ENCODE measurements around the gene NUB1. TPM values are rescaled to one million over a fixed set of nuclear protein-coding genes. Genes with fewer than 3 reads are reported as not detected.

NUB1 gene
- polyA plus RNA-seq, 1 donor (not counting 4 experiments of a cell fraction or from before 2014, with no cell fraction given) = 34.6 TPM

DNA sequence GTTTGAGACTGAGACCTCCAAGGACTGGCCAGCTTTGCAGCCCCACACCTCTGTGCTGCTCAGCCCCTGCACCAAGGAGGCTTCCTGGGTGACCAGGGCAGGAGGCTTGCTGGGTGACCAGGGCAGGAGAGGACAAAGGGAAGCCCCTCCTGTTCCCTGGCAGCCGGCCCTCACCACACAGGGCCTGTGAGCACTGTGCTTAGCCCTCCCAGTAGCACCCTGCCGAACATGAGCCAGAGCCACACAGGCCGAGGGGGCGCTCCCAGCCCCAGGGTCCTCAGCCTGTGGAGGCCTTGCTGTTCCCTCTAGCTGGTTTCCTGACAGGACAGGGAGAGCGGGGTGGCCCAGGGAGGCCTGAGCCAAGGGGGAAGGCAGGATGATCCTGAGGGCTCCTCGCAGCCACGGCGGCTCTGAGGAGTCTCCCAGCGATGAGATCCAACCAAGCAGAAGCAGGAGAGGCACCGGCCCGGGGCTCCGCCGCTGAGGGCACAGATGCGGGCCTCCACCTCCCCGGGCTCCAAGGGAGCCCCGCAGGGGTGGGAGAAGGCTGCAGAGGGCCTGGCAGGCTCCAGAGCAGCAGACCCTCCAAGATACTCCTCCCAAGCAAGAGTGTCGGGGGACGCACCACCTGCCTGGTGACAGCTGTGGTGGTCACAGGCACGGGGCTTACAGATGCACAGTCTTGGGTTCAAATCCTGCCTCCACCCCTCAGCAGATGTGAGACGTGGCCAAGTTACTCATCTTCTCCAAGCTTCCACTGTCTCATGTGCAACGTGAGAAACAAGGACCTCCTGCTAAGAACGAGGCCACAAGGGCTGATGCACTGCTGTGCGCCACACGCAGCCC lies 45.8 kb downstream of the NUB1 start:
- H4K20me1 ChIP-seq (ENCODE audit: control insufficient read depth, extremely low read depth, insufficient read depth, low read length) = no peaks in the 10 kb centered on the region
- TF ChIP-seq, protein P1, sequence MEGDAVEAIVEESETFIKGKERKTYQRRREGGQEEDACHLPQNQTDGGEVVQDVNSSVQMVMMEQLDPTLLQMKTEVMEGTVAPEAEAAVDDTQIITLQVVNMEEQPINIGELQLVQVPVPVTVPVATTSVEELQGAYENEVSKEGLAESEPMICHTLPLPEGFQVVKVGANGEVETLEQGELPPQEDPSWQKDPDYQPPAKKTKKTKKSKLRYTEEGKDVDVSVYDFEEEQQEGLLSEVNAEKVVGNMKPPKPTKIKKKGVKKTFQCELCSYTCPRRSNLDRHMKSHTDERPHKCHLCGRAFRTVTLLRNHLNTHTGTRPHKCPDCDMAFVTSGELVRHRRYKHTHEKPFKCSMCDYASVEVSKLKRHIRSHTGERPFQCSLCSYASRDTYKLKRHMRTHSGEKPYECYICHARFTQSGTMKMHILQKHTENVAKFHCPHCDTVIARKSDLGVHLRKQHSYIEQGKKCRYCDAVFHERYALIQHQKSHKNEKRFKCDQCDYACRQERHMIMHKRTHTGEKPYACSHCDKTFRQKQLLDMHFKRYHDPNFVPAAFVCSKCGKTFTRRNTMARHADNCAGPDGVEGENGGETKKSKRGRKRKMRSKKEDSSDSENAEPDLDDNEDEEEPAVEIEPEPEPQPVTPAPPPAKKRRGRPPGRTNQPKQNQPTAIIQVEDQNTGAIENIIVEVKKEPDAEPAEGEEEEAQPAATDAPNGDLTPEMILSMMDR (optimal IDR thresholded peaks at IDR 0.05 in 1 of 3, IDR thresholded peaks at IDR 0.05 in 1 of 3, conservative IDR thresholded peaks at IDR 0.05 in 1 of 3; ENCODE audit: extremely low read depth in 1 of 3, insufficient read depth in 2 of 3, low read length in 3 of 3) = no peak
- TF ChIP-seq EZH2 (IDR thresholded peaks at IDR 0.05; ENCODE audit: low read length) = no peak
- H3K4me1 ChIP-seq (ENCODE audit: control insufficient read depth, extremely low read depth, insufficient read depth, low read length) = no peaks in the 10 kb centered on the region
- no peaks in the 10 kb centered on the region for H3K36me3 ChIP-seq (ENCODE audit: control insufficient read depth in 2 of 2, extremely low read depth in 1 of 2, insufficient read depth in 2 of 2, low read length in 2 of 2)
- FAIRE-seq (no peak), DNase-seq (ENCODE audit: low read depth, low spot score) (no peak)
- H3K9ac ChIP-seq (ENCODE audit: control insufficient read depth, extremely low read depth, insufficient read depth, low read length) = no peak overlapping the region
- H2AFZ ChIP-seq (ENCODE audit: control insufficient read depth, low read length) = no peak overlapping the region
- peaks cover 29% of the 10 kb centered on the region for H3K27me3 ChIP-seq (ENCODE audit: control insufficient read depth, extremely low read depth, insufficient read depth, low read length)
- no peaks in the 10 kb centered on the region for H3K9me1 ChIP-seq (ENCODE audit: control insufficient read depth, extremely low read depth, insufficient read depth, low read length)
- no peak overlapping the region for H3K4me3 ChIP-seq (ENCODE audit: control insufficient read depth in 2 of 3, extremely low read depth in 1 of 3, insufficient read depth in 2 of 3, low read depth in 1 of 3, low read length in 3 of 3)
- no peaks in the 10 kb centered on the region for H3K79me2 ChIP-seq (ENCODE audit: control insufficient read depth, insufficient read depth, low read length)
- dilution Hi-C loops (cut with MboI; ENCODE audit: extremely low pct_ligation_motif_present, low sequenced_read_pairs) = no loop called here
- no peak overlapping the region for H3K27ac ChIP-seq (ENCODE audit: control insufficient read depth, insufficient read depth, low read length)
- no peaks in the 10 kb centered on the region for H3K9me3 ChIP-seq (ENCODE audit: control insufficient read depth, low read depth, low read length)
- H3K4me2 ChIP-seq (ENCODE audit: control insufficient read depth, extremely low read depth, insufficient read depth, low read depth, low read length) = no peak overlapping the region

DNA sequence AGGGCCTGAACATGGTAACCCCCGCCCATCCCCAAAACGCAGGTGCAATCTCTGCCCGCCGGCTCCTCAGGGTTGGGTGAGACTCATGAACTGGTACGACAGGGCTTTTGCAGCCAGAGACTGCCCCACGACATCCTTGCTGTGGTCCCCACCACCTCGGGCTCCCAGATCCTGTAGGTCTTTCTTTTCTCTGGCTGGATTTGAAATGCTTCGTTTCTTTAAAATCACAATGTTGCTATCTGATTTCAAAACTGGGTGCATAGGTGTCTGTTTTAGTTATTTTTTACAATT lies 46.3 kb downstream of the NUB1 start:
- Histone ChIP-seq H3K9me1 (ENCODE audit: control insufficient read depth, extremely low read depth, insufficient read depth, low read length) (no peaks in the 10 kb centered on the region), H4K20me1 (ENCODE audit: control insufficient read depth, extremely low read depth, insufficient read depth, low read length) (no peaks in the 10 kb centered on the region), H3K9me3 (ENCODE audit: control insufficient read depth, low read depth, low read length) (no peaks in the 10 kb centered on the region), H3K27me3 (ENCODE audit: control insufficient read depth, extremely low read depth, insufficient read depth, low read length) (peaks cover 23% of the 10 kb centered on the region), H3K4me3 (ENCODE audit: control insufficient read depth in 2 of 3, extremely low read depth in 1 of 3, insufficient read depth in 2 of 3, low read depth in 1 of 3, low read length in 3 of 3) (no peak overlapping the region), H3K27ac (ENCODE audit: control insufficient read depth, insufficient read depth, low read length) (no peak overlapping the region), H3K79me2 (ENCODE audit: control insufficient read depth, insufficient read depth, low read length) (no peaks in the 10 kb centered on the region), H3K36me3 (ENCODE audit: control insufficient read depth in 2 of 2, extremely low read depth in 1 of 2, insufficient read depth in 2 of 2, low read length in 2 of 2) (no peaks in the 10 kb centered on the region), H3K4me2 (ENCODE audit: control insufficient read depth, extremely low read depth, insufficient read depth, low read depth, low read length) (no peak overlapping the region), H3K9ac (ENCODE audit: control insufficient read depth, extremely low read depth, insufficient read depth, low read length) (no peak overlapping the region), H2AFZ (ENCODE audit: control insufficient read depth, low read length) (no peak overlapping the region), H3K4me1 (ENCODE audit: control insufficient read depth, extremely low read depth, insufficient read depth, low read length) (no peaks in the 10 kb centered on the region)
- DNase-seq (ENCODE audit: low read depth, low spot score) = no peak
- dilution Hi-C loops (cut with MboI; ENCODE audit: extremely low pct_ligation_motif_present, low sequenced_read_pairs) = no loop called here
- FAIRE-seq = no peak
- TF ChIP-seq EZH2 (IDR thresholded peaks at IDR 0.05; ENCODE audit: low read length) = no peak
- TF ChIP-seq, protein P1 (optimal IDR thresholded peaks at IDR 0.05 in 1 of 3, IDR thresholded peaks at IDR 0.05 in 1 of 3, conservative IDR thresholded peaks at IDR 0.05 in 1 of 3; ENCODE audit: extremely low read depth in 1 of 3, insufficient read depth in 2 of 3, low read length in 3 of 3) = no peak
